ENCODE data around the gene SIRPG.

- no peak for TF ChIP-seq GATA3 (IDR thresholded peaks at IDR 0.05; ENCODE audit: low read depth, low read length)
- no peak for TF ChIP-seq GATA2 (IDR thresholded peaks at IDR 0.05; ENCODE audit: low read depth, low read length)
Measured at GRCh38 chr20:1587781-1588532, 69.6 kb downstream of the SIRPG start.
